HG02852 (cell line): ENCODE results near the gene OR8K5.
"Not testable (repeated sequence)": the region's sequence is repeated elsewhere in the genome, so short reads cannot be mapped to it uniquely, and the experiment has no call there.

ENCODE experiments used
- ATAC-seq: cut with Tn5 transposase; IDR thresholded peaks from one replicate; pipeline ENCODE4 v1.9.1; 2021; ENCODE audit warnings: mild to moderate bottlenecking, moderate library complexity; ENCODE audit not compliant: unreplicated experiment

The OR8K5 gene

DNA sequence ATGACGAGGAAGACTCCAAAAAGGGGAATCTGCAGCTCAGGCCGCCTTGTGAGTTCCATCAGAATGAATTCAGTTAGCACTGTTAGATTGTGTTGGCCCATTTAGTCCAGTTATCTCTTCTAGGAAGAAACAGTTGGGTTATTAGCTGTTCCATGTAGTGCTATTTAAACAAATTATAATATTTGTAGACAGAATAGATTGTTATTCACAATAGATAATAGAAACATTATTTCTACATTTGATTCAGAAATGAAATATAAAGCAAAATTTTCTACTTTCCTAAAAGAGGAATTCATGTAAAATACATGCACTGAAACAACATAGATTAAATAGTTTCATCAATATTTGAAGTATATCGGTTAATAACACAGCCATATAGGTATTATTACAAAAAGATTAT, at the start of gene OR8K5:
Gene OR8K5 (minus strand): TSS at position 101 of the 400 bp plus-strand sequence. CDS start 0 bp downstream, at position 101.
- no peak for ATAC-seq

DNA sequence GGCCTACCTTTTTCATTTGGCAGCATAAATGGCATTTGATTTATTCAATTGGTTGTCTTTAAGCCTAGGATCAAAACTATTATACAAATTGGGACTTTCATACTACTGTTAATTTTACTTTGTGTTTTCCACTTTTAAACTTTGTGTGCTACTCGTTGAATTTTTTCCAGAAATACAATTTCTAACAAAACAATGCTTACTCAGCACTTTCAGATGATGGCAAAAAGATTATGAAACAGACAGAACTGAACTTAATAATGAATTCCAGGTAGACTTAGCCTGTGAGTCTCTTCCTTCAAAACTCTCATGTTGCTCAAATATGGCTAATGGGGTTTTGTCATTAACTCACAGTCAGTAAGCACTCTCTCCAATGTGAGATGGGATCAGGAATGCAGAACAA, 47.7 kb upstream of the OR8K5 start:
- no peak for ATAC-seq

DNA sequence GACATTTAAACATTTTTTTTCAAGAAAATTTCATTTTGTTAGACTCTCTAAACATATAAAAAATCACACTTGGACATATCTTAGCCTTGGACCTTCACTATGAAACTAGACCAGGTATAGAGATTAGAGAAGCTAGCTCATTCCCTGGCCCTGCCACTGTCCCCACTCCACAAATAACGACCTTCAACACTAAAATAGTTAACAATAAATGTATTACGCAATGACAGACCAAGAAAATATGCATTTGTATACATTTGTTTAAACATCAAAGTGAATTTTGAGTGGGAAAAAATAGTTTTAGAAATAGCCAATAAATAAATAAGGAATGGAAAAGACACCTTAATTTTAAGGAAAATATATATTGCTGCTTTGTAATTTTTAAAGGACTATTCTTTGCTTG, 37.2 kb upstream of the OR8K5 start:
- no peak for ATAC-seq

DNA sequence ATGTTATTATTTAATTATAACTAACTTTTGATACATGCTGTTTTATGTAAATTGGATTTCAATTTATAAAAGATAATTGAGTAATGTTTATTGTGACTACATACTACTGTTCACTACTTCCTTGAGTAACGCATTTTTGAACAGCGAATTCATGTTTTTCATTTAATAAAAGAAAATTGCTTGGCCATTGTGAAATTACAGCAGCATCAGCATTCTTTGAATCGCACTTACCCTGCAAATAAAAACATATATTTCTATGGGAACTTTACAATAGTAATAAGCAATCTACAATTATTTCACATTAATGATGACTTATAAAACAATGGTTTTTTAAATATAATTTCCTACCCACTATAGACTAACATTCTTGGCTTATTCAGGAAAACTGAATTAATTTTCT, 36.6 kb upstream of the OR8K5 start:
- no peak for ATAC-seq

DNA sequence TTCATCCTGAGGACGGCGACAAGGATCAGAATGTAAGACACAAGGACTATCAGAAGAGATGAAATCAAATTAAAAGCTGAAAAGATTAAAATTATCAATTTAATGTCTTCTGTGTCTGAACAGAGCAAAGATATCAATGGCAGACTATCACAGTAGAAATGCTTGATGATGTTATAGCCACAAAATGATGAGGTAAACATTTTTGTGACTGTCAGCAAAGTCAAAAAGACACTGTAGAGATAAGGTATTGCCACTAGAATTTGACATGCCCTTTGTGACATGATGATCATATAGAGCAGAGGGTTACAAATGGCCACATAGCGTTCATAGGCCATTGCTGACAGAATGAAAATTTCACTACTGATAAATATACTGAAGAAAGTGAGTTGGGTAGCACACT, 28.5 kb upstream of the OR8K5 start:
- no peak for ATAC-seq

DNA sequence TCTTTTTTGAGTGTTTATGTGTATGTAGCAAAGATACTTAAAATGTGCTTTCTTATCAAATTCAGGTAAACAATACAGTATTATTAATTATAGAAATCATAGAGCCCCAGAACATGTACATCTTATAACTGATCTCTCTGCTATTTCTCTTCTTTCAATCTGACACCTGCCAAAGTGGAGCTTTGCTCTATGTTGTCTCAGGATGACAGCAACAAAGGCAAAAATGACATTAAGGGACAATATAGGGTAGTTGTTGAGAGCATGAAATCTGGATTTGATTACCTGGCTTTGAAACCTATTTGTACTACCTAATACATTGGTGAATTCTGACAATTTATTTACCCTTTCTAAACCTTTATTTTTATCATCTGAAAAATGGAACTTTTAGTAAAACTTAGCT, 23.3 kb upstream of the OR8K5 start:
- ATAC-seq = no peak

DNA sequence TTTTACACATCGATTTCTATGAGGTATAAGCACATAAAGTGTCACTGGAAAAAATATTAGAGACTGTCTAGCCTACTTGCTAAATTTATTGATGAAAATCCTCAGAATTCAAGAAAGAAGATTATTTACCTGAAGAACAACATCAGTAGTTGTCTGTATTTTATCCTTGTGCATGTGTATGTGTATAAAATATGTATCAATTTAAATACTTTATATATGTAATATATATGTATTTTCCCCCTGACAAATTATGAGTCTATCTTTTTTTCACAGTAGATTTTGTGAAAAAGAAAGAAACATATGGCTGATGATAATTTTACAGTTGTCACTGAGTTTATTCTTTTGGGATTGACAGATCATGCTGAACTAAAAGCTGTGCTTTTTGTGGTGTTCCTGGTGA, 16.2 kb upstream of the OR8K5 start, which contains the start of gene OR5J2:
Gene OR5J2 (plus strand): TSS at position 301 of the 400 bp plus-strand sequence. CDS start 0 bp downstream, at position 301.
- ATAC-seq = no peak

GRCh38 chr11:56172256-56172830, 12.2 kb upstream of the OR8K5 start:
- ATAC-seq = no peak

DNA sequence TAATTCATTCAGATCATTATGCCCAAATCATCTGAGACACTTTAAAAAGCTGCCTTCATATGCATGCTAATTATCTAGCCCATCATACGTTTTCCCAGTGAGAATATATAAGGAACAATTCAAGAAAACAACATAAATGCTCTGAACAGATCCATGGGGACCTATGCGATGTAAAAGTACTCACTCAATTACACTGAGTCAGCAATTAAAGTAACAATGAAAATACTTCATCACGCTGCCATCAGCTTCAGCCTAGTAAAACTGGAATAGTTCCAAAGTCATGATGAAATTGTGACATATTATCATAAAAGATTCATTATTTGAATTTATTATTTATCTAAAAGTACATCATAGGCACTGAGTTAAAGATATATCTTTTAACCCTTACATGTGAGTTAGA, 3.7 kb upstream of the OR8K5 start:
- ATAC-seq = no peak

DNA sequence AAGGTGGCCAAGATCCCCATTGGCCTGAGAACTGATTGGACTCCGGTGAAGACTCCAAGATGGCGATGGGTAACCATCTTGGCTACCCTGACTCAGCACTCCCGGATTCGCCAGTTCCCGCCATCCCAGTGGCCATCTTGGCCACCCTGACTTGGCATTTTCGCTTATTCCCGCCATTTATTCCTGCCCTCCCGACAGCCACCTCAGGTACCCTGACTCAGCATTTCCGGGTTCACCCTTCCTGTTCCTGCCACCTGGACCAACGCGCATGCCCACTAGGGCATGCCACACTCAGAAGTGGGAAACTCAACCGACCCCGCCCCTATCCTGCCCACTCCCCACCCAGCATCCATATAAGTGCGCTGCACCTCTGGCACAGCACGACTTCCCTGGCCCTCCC, 7.8 kb downstream of the OR8K5 start:
- ATAC-seq = no peak

GRCh38 chr11:56151376-56151775, 8.7 kb downstream of the OR8K5 start:
- no peak for ATAC-seq

GRCh38 chr11:56143681-56144080, 16.4 kb downstream of the OR8K5 start:
- ATAC-seq = not testable (repeated sequence)

GRCh38 chr11:56140151-56140661, 19.9 kb downstream of the OR8K5 start, which contains the start of gene OR8J3:
Gene OR8J3, minus strand, starts transcription at chr11:56140201. Its CDS starts 2,483 bp downstream, at chr11:56137718.
- ATAC-seq = no peak

GRCh38 chr11:56122073-56122472, 38.0 kb downstream of the OR8K5 start, which contains the start of gene OR8H3:
Gene OR8H3, plus strand, starts transcription at chr11:56122373. Its CDS starts 0 bp downstream, at chr11:56122373.
- ATAC-seq = no peak
